Measurements from ENCODE around the gene BANF2. TPM values are rescaled to one million over a fixed set of nuclear protein-coding genes. Genes with fewer than 3 reads are reported as not detected.

BANF2 gene
- total RNA-seq, 4 donors from 2014 or later = not detected

DNA sequence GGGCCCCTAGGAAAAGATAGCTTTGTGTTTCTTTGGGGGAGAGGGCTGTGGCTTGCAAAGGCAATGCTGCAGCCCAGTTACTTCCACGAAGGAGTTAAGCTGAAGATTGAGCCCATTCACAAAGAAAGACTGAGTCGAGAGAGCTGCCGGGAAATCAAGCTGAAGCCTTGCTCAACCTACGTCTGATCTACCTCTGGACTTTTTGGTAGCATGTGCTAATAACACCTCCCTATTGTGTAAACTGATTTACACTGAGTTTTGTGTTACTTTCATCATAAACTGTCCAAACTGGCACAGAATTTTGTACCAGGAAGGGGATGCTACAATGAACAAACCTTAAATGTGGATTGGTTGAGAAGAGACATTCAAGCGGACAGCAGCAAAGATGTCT, 23.5 kb downstream of the BANF2 start:
- no peaks in the 10 kb centered on the region for H3K36me3 ChIP-seq
- H3K27me3 ChIP-seq = no peaks in the 10 kb centered on the region
- no peak for DNase-seq (ENCODE audit: low spot score in 2 of 2)
- WGBS = 86% methylated on average over 5 of the region's 5 CpGs
- no peaks in the 10 kb centered on the region for H3K9me3 ChIP-seq
- no peaks in the 10 kb centered on the region for H3K4me1 ChIP-seq
- TF ChIP-seq, protein P1, sequence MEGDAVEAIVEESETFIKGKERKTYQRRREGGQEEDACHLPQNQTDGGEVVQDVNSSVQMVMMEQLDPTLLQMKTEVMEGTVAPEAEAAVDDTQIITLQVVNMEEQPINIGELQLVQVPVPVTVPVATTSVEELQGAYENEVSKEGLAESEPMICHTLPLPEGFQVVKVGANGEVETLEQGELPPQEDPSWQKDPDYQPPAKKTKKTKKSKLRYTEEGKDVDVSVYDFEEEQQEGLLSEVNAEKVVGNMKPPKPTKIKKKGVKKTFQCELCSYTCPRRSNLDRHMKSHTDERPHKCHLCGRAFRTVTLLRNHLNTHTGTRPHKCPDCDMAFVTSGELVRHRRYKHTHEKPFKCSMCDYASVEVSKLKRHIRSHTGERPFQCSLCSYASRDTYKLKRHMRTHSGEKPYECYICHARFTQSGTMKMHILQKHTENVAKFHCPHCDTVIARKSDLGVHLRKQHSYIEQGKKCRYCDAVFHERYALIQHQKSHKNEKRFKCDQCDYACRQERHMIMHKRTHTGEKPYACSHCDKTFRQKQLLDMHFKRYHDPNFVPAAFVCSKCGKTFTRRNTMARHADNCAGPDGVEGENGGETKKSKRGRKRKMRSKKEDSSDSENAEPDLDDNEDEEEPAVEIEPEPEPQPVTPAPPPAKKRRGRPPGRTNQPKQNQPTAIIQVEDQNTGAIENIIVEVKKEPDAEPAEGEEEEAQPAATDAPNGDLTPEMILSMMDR (IDR thresholded peaks at IDR 0.05) = no peak
- no peak overlapping the region for H3K27ac ChIP-seq
- no peak overlapping the region for H3K4me3 ChIP-seq

DNA sequence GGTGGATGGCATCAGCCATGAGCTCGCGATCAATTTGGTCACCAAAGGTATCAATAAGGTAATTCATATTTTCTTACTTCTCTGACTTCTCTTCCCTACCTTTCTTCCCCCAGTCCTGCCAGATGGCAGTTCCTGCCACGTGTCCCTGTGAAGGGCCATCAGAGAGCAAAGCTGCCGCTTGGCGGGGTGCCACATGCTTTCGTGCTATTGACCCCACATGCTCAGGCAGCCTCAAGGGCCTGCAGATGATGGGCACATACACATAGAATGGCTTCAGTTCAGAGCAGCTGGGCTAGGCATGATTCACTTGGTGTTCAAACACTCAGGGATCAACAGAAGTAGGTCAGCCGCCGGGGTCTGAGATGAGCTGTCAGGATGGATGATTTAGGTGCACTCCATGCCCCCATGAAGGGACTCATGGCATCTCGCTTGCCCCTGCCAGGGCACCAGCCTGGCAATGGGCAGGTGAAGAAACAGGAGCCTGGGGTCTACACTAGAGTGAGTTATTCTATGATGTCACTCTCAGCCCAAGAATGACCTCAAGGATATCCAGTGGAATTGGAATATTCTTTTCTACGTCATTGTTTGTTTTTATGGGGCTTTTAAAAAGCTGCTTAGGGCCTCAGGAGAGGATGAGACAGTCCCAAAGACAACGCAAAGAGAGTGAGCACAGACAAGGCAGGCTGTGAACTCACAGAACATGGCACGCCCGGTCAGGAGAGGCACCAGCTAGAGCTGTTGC, 25.5 kb downstream of the BANF2 start:
- WGBS = 82% methylated on average over 12 of the region's 13 CpGs

DNA sequence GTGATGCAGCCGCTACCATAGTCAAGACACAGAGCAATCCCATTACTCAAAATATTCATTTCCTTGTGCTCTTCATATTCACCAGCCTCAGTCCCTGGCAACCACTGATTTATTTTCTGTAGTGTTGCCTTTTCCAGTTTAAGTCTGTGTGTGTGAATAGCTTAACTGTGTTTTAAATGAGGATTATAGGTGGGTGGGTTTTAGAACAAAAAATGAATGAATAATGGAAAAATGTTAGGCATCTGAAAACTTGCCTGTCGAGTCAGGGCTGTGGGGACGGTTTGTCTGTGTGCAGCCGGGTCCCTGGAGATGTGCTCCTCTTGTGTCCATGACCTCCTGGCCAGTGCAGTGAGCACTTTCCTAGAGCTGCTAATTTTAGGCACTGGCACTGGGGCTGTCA, 27.1 kb downstream of the BANF2 start:
- WGBS = 69% methylated on average over 4 of the region's 4 CpGs
- Histone ChIP-seq H3K4me1 (no peaks in the 10 kb centered on the region), H3K4me3 (no peak overlapping the region), H3K36me3 (no peaks in the 10 kb centered on the region), H3K27me3 (no peaks in the 10 kb centered on the region), H3K9me3 (no peaks in the 10 kb centered on the region), H3K27ac (no peak overlapping the region)
- DNase-seq (ENCODE audit: low spot score in 2 of 2) = no peak
- TF ChIP-seq, protein P1 (IDR thresholded peaks at IDR 0.05) = no peak
- no peak for TF ChIP-seq POLR2AphosphoS5 (IDR thresholded peaks at IDR 0.05)
- no peak for TF ChIP-seq EP300 (IDR thresholded peaks at IDR 0.05)
- TF ChIP-seq POLR2A (IDR thresholded peaks at IDR 0.05) = no peak

More for the DNA sequence above, 25.5 kb downstream of the BANF2 start:
- no peaks in the 10 kb centered on the region for H3K27me3 ChIP-seq
- DNase-seq (ENCODE audit: low spot score in 2 of 2) = no peak
- no peaks in the 10 kb centered on the region for H3K36me3 ChIP-seq
- no peaks in the 10 kb centered on the region for H3K9me3 ChIP-seq
- TF ChIP-seq POLR2A (IDR thresholded peaks at IDR 0.05) = no peak
- TF ChIP-seq EP300 (IDR thresholded peaks at IDR 0.05) = no peak
- TF ChIP-seq, protein P1 (IDR thresholded peaks at IDR 0.05) = no peak
- TF ChIP-seq POLR2AphosphoS5 (IDR thresholded peaks at IDR 0.05) = no peak
- H3K4me1 ChIP-seq = no peaks in the 10 kb centered on the region
- no peak overlapping the region for H3K27ac ChIP-seq
- H3K4me3 ChIP-seq = no peak overlapping the region

DNA sequence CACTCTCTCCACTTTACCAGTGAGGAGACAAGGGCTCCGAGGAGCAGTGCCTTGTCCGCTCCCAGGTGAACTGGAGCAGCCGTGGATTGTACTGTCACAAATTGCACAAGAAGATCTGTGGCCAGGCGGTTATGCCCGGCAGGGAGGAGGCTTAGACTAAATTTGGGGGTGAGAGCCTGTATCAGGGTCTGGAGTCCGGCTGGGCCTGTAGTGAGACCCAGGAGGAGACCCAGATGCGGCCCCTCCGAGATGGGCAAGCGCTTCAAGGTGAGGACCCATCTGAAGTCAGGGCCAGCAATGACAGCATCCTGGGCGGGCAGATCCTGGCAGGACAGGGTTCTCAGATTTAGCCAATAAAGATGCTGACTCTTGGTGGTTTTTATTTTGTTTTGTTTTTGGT, 27.6 kb downstream of the BANF2 start:
- no peak for DNase-seq (ENCODE audit: low spot score in 2 of 2)
- H3K4me1 ChIP-seq = no peaks in the 10 kb centered on the region
- H3K4me3 ChIP-seq = no peak overlapping the region

DNA sequence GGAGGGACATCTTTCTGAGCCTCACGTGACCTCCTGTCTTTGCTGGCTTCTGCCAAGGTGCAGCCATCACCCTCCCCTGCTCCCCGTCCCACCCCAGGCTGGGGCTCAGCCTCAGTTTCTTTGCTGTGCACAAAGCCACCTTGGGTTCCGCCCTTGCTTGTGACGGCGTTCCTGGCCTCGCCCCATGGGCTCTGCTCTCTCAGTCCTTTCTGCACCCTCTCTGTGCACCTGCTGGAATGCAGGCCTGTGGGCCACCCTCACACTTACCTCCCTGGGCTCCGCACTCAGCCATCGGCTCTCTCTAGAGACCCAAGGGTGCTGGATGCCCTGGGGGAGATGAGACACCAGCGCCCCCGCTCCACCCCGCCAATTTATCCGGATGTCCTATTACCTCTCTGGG, 28.3 kb downstream of the BANF2 start:
- WGBS = 85% methylated on average over 12 of the region's 12 CpGs

More for the DNA sequence above, 27.6 kb downstream of the BANF2 start:
- 69% methylated on average over 3 of the region's 10 CpGs for WGBS
- no peaks in the 10 kb centered on the region for H3K9me3 ChIP-seq
- H3K27me3 ChIP-seq = no peaks in the 10 kb centered on the region
- H3K27ac ChIP-seq = no peak overlapping the region
- no peaks in the 10 kb centered on the region for H3K36me3 ChIP-seq
- TF ChIP-seq, protein P1 (IDR thresholded peaks at IDR 0.05) = no peak
- TF ChIP-seq EP300 (IDR thresholded peaks at IDR 0.05) = no peak
- TF ChIP-seq POLR2AphosphoS5 (IDR thresholded peaks at IDR 0.05) = no peak
- no peak for TF ChIP-seq POLR2A (IDR thresholded peaks at IDR 0.05)

More for the DNA sequence above, 28.3 kb downstream of the BANF2 start:
- TF ChIP-seq, protein P1 (IDR thresholded peaks at IDR 0.05) = no peak
- TF ChIP-seq POLR2A (IDR thresholded peaks at IDR 0.05) (no peak), POLR2AphosphoS5 (IDR thresholded peaks at IDR 0.05) (no peak), EP300 (IDR thresholded peaks at IDR 0.05) (no peak)
- H3K4me1 ChIP-seq = no peaks in the 10 kb centered on the region
- no peaks in the 10 kb centered on the region for H3K27me3 ChIP-seq
- no peaks in the 10 kb centered on the region for H3K9me3 ChIP-seq
- no peak for DNase-seq (ENCODE audit: low spot score in 2 of 2)
- no peak overlapping the region for H3K4me3 ChIP-seq
- no peaks in the 10 kb centered on the region for H3K36me3 ChIP-seq
- no peak overlapping the region for H3K27ac ChIP-seq

Measured in suprapubic skin (tissue), 4 donors.